Mesenchymal stem cell (in vitro differentiated cells and primary cell): ENCODE measurements around the gene GALR1.

Experiments used
- DNase-seq: peaks from one replicate; pipeline ENCODE4 v3.0.0-alpha.2; 2013
- H2AFZ ChIP-seq: one replicate; pipeline ENCODE4 v1.6.1; 2013; ENCODE audit warnings: low read depth, mild to moderate bottlenecking, control low read depth, inconsistent platforms, low read length, moderate library complexity
- H2AK5ac ChIP-seq: 2 replicates; pipeline ENCODE4 v1.6.1; 2013; ENCODE audit warnings: low read length, moderate library complexity, mild to moderate bottlenecking, inconsistent platforms; ENCODE audit not compliant: severe bottlenecking
- H2BK120ac ChIP-seq: one replicate; pipeline ENCODE4 v1.6.1; 2013; ENCODE audit warnings: low read depth, mild to moderate bottlenecking, inconsistent platforms, low read length, moderate library complexity
- H2BK12ac ChIP-seq, 2 experiments: one replicate each; pipeline ENCODE4 v1.6.1; 2013; ENCODE audit warnings: inconsistent platforms in 2 of 2, low read length in 2 of 2, mild to moderate bottlenecking in 2 of 2, moderate library complexity in 2 of 2, control low read depth in 1 of 2
- H2BK15ac ChIP-seq: one replicate; pipeline ENCODE4 v1.6.1; 2013; ENCODE audit warnings: mild to moderate bottlenecking, low read depth, inconsistent platforms; ENCODE audit not compliant: poor library complexity, severe bottlenecking
- H2BK5ac ChIP-seq: 2 replicates; pipeline ENCODE4 v1.6.1; 2013; ENCODE audit warnings: low read depth, mild to moderate bottlenecking, low read length, control low read depth, inconsistent platforms; ENCODE audit not compliant: poor library complexity, severe bottlenecking
- H3K14ac ChIP-seq, 2 experiments: one replicate each; pipeline ENCODE4 v1.6.1; 2013; ENCODE audit warnings: inconsistent platforms in 2 of 2, low read length in 2 of 2, control low read depth in 1 of 2, mild to moderate bottlenecking in 1 of 2, moderate library complexity in 1 of 2
- H3K18ac ChIP-seq, 2 experiments: one replicate each; pipeline ENCODE4 v1.6.1; 2013; ENCODE audit warnings: inconsistent platforms in 2 of 2, low read length in 2 of 2, control low read depth in 1 of 2, low read depth in 1 of 2, mild to moderate bottlenecking in 1 of 2
- H3K23ac ChIP-seq, 2 experiments: one replicate each; pipeline ENCODE4 v1.6.1; 2013; ENCODE audit warnings: inconsistent platforms in 2 of 2, low read length in 2 of 2, mild to moderate bottlenecking in 2 of 2, moderate library complexity in 2 of 2, control low read depth in 1 of 2
- H3K27ac ChIP-seq: 2 replicates; pipeline ENCODE4 v1.5.1; 2013; ENCODE audit warnings: mild to moderate bottlenecking, moderate library complexity, low read length, control low read depth, inconsistent platforms; ENCODE audit not compliant: poor library complexity, severe bottlenecking
- H3K27me3 ChIP-seq, 2 experiments: 2 replicates each; pipeline versions ENCODE4 v1.6.1 to v1.7.0; 2013; ENCODE audit warnings: low read length in 2 of 2, mild to moderate bottlenecking in 2 of 2, moderate library complexity in 2 of 2, control low read depth in 1 of 2, inconsistent platforms in 1 of 2; ENCODE audit not compliant: control insufficient read depth in 1 of 2, insufficient read depth in 1 of 2
- H3K36me3 ChIP-seq, 2 experiments: 2 replicates each; pipeline versions ENCODE4 v1.6.1 to v1.7.0; 2013; ENCODE audit warnings: low read length in 2 of 2, control low read depth in 1 of 2, inconsistent platforms in 1 of 2, low read depth in 1 of 2, mild to moderate bottlenecking in 1 of 2; ENCODE audit not compliant: insufficient read depth in 2 of 2, control insufficient read depth in 1 of 2
- H3K4ac ChIP-seq, 2 experiments: one replicate each; pipeline ENCODE4 v1.6.1; 2013; ENCODE audit warnings: inconsistent platforms in 2 of 2, low read length in 2 of 2, mild to moderate bottlenecking in 2 of 2, moderate library complexity in 2 of 2, control low read depth in 1 of 2, low read depth in 1 of 2
- H3K4me1 ChIP-seq: 2 replicates; pipeline ENCODE4 v1.6.1; 2013; ENCODE audit warnings: low read depth, low read length, control low read depth; ENCODE audit not compliant: control insufficient read depth, insufficient read depth
- H3K4me2 ChIP-seq: 2 replicates; pipeline ENCODE4 v1.6.1; 2013; ENCODE audit warnings: low read length, mild to moderate bottlenecking, inconsistent platforms; ENCODE audit not compliant: poor library complexity, severe bottlenecking
- H3K4me3 ChIP-seq, 2 experiments: 2 replicates each; pipeline versions ENCODE4 v1.5.1 to v1.7.0; 2013; ENCODE audit warnings: low read length in 2 of 2, mild to moderate bottlenecking in 2 of 2, control low read depth in 1 of 2, low read depth in 1 of 2; ENCODE audit not compliant: insufficient read depth in 1 of 2
- H3K79me1 ChIP-seq: replicated peaks from 2 replicates; pipeline ENCODE4 v1.6.1; 2013; ENCODE audit warnings: mild to moderate bottlenecking, control low read depth, low read length, inconsistent platforms; ENCODE audit not compliant: poor library complexity, severe bottlenecking
- H3K9ac ChIP-seq: 2 replicates; pipeline ENCODE4 v1.7.0; 2013; ENCODE audit warnings: mild to moderate bottlenecking, low read length, moderate library complexity
- H3K9me3 ChIP-seq: 2 replicates; pipeline ENCODE4 v1.7.0; 2013; ENCODE audit warnings: mild to moderate bottlenecking, low read length; ENCODE audit not compliant: control insufficient read depth
- H4K8ac ChIP-seq: one replicate; pipeline ENCODE4 v1.6.1; 2013; ENCODE audit warnings: inconsistent platforms, mild to moderate bottlenecking, low read length, moderate library complexity
- H4K91ac ChIP-seq: one replicate; pipeline ENCODE4 v1.6.1; 2013; ENCODE audit warnings: mild to moderate bottlenecking, low read length, inconsistent platforms
- WGBS: methylation state at CpG from one replicate; pipeline ENCODE4 v1.1.7; 2013; ENCODE audit warnings: mixed read lengths; 5-methylcytosine and 5-hydroxymethylcytosine counted together

The GALR1 gene

GRCh38 chr18:77299706-77300105, 50.1 kb downstream of the GALR1 start:
- no peak overlapping the region for H3K14ac ChIP-seq
- H3K79me1 ChIP-seq = no peaks in the 10 kb centered on the region
- no peak overlapping the region for H2AFZ ChIP-seq
- H3K9me3 ChIP-seq = peaks cover 5% of the 10 kb centered on the region
- no peak overlapping the region for H2AK5ac ChIP-seq
- no peak overlapping the region for H3K9ac ChIP-seq
- no peak overlapping the region for H4K8ac ChIP-seq
- no peak overlapping the region for H3K18ac ChIP-seq
- H2BK15ac ChIP-seq = no peak overlapping the region
- H3K4me1 ChIP-seq = no peaks in the 10 kb centered on the region
- no peak for DNase-seq
- no peak overlapping the region for H3K27ac ChIP-seq
- H3K23ac ChIP-seq = no peak overlapping the region
- H3K4me3 ChIP-seq = no peak overlapping the region
- H3K4me2 ChIP-seq = no peak overlapping the region
- H3K4ac ChIP-seq = no peak overlapping the region
- no peak overlapping the region for H2BK120ac ChIP-seq
- H2BK5ac ChIP-seq = no peak overlapping the region
- peaks cover 0 to 6% of the 10 kb centered on the region in 2 experiments for H3K27me3 ChIP-seq
- no peak overlapping the region for H4K91ac ChIP-seq
- WGBS = 85% methylated on average over 5 of the region's 6 CpGs
- no peaks in the 10 kb centered on the region for H3K36me3 ChIP-seq
- H2BK12ac ChIP-seq = no peak overlapping the region

GRCh38 chr18:77300579-77300978, 50.9 kb downstream of the GALR1 start:
- no peak overlapping the region for H2BK15ac ChIP-seq
- H4K8ac ChIP-seq = no peak overlapping the region
- DNase-seq = no peak
- no peaks in the 10 kb centered on the region for H3K79me1 ChIP-seq
- no peak overlapping the region for H3K4me3 ChIP-seq
- H3K4me2 ChIP-seq = no peak overlapping the region
- H2BK120ac ChIP-seq = no peak overlapping the region
- no peak overlapping the region for H3K18ac ChIP-seq
- H2BK5ac ChIP-seq = no peak overlapping the region
- no peak overlapping the region for H3K4ac ChIP-seq
- H3K9ac ChIP-seq = no peak overlapping the region
- no peak overlapping the region for H2AFZ ChIP-seq
- H4K91ac ChIP-seq = no peak overlapping the region
- 67% methylated on average over 7 of the region's 7 CpGs for WGBS
- no peak overlapping the region for H2BK12ac ChIP-seq
- H3K23ac ChIP-seq = no peak overlapping the region
- H2AK5ac ChIP-seq = no peak overlapping the region
- H3K36me3 ChIP-seq = no peaks in the 10 kb centered on the region
- no peak overlapping the region for H3K27ac ChIP-seq
- no peaks in the 10 kb centered on the region for H3K4me1 ChIP-seq
- no peak overlapping the region for H3K14ac ChIP-seq
- H3K27me3 ChIP-seq = peaks cover 0 to 6% of the 10 kb centered on the region in 2 experiments
- no peaks in the 10 kb centered on the region for H3K9me3 ChIP-seq

- H2BK5ac ChIP-seq = no peak overlapping the region
- WGBS = 84% methylated on average over 7 of the region's 7 CpGs
- H3K4me3 ChIP-seq = no peak overlapping the region
- H2BK120ac ChIP-seq = no peak overlapping the region
- no peak overlapping the region for H3K14ac ChIP-seq
- H3K79me1 ChIP-seq = no peaks in the 10 kb centered on the region
- H4K8ac ChIP-seq = no peak overlapping the region
- no peak overlapping the region for H3K23ac ChIP-seq
- no peaks in the 10 kb centered on the region for H3K9me3 ChIP-seq
- H3K27ac ChIP-seq = no peak overlapping the region
- H3K18ac ChIP-seq = no peak overlapping the region
- no peak overlapping the region for H3K9ac ChIP-seq
- no peak for DNase-seq
- no peaks in the 10 kb centered on the region for H3K36me3 ChIP-seq
- no peak overlapping the region for H2BK12ac ChIP-seq
- H2AFZ ChIP-seq = no peak overlapping the region
- no peak overlapping the region for H2AK5ac ChIP-seq
- no peak overlapping the region for H2BK15ac ChIP-seq
- H3K4ac ChIP-seq = no peak overlapping the region
- H3K27me3 ChIP-seq = peaks cover 0 to 10% of the 10 kb centered on the region in 2 experiments
- H3K4me2 ChIP-seq = no peak overlapping the region
- no peak overlapping the region for H4K91ac ChIP-seq
- no peaks in the 10 kb centered on the region for H3K4me1 ChIP-seq
Observed at GRCh38 chr18:77304268-77304667, 54.6 kb downstream of the GALR1 start.

GRCh38 chr18:77305676-77306075, 56.0 kb downstream of the GALR1 start:
- Histone ChIP-seq H2BK5ac (no peak overlapping the region), H4K8ac (no peak overlapping the region), H4K91ac (no peak overlapping the region), H3K14ac (no peak overlapping the region), H3K27ac (no peak overlapping the region), H2AK5ac (no peak overlapping the region), H3K36me3 (no peaks in the 10 kb centered on the region), H2BK12ac (no peak overlapping the region), H3K79me1 (no peaks in the 10 kb centered on the region), H2BK120ac (no peak overlapping the region), H3K27me3 (peaks cover 0 to 6% of the 10 kb centered on the region in 2 experiments), H3K4me1 (no peaks in the 10 kb centered on the region), H3K4me3 (no peak overlapping the region), H3K9me3 (no peaks in the 10 kb centered on the region), H3K23ac (no peak overlapping the region), H2AFZ (no peak overlapping the region), H3K4me2 (no peak overlapping the region), H3K18ac (no peak overlapping the region), H2BK15ac (no peak overlapping the region), H3K9ac (no peak overlapping the region), H3K4ac (no peak overlapping the region)
- WGBS = 86% methylated on average over 4 of the region's 4 CpGs
- DNase-seq = no peak
